IMR-90 (cell line): ENCODE data around the gene SPAG16. TPM values are rescaled to one million over a fixed set of nuclear protein-coding genes. Genes with fewer than 3 reads are reported as not detected.
A peak's percentile ranks its signal among the peaks of the same experiment; 100 is the strongest.

ENCODE experiments used
- ATAC-seq: fragments of 200-7000 bp; cut with Tn5 transposase; 2 replicates; pipeline ENCODE4 v1.9.1; 2020; ENCODE audit warnings: low read depth, mild to moderate bottlenecking, moderate library complexity
- BruUV-seq: library from RNA; stranded (reverse); fragments of 400-500 nt; replicated peaks from 2 replicates; lab custom pipeline; 2021; lab: Mats Ljungman, UMichigan
- CTCF ChIA-PET: fragments of 300-600 bp; formaldehyde crosslinking; extraction: SDS; loops from one replicate; lab custom pipeline; 2021; ENCODE audit warnings: antibody characterized with exemption; lab: Yijun Ruan, JAX
- POLR2A ChIA-PET: fragments of 300-600 bp; sonication (Branson Sonifier 250); formaldehyde crosslinking; loops from one replicate; lab custom pipeline; 2022; ENCODE audit warnings: antibody characterized with exemption; ENCODE audit not compliant: unreplicated experiment; lab: Charles Lee
- DNase-seq: peaks from one replicate; pipeline ENCODE4 v3.0.0; 2013
- H2AFZ ChIP-seq: replicated peaks from 2 replicates; pipeline ENCODE3; 2013; ENCODE audit warnings: low read length, mild to moderate bottlenecking; ENCODE audit not compliant: poor library complexity
- H2AK5ac ChIP-seq: 2 replicates; pipeline ENCODE4 v1.6.1; 2013; ENCODE audit warnings: low read depth, low read length, inconsistent platforms
- H2AK9ac ChIP-seq: replicated peaks from 2 replicates; pipeline ENCODE3; 2013; ENCODE audit warnings: mild to moderate bottlenecking, low read depth, low read length, moderate library complexity; ENCODE audit not compliant: poor library complexity
- H2BK120ac ChIP-seq: 2 replicates; pipeline ENCODE4 v1.6.1; 2013; ENCODE audit warnings: low read depth, low read length, inconsistent platforms
- H2BK15ac ChIP-seq: 3 replicates; pipeline ENCODE4 v1.6.1; 2013; ENCODE audit warnings: low read depth, low read length, inconsistent platforms
- H2BK20ac ChIP-seq: 2 replicates; pipeline ENCODE4 v1.6.1; 2013; ENCODE audit warnings: low read depth, mild to moderate bottlenecking, inconsistent platforms, low read length, moderate library complexity
- H2BK5ac ChIP-seq: 2 replicates; pipeline ENCODE4 v1.6.1; 2013; ENCODE audit warnings: mild to moderate bottlenecking, low read depth, low read length, inconsistent platforms; ENCODE audit not compliant: poor library complexity, severe bottlenecking
- H3K14ac ChIP-seq: replicated peaks from 2 replicates; pipeline ENCODE4 v1.6.1; 2013; ENCODE audit warnings: low read depth, low read length, inconsistent platforms
- H3K18ac ChIP-seq: 2 replicates; pipeline ENCODE4 v1.6.1; 2013; ENCODE audit warnings: low read depth, low read length, control low read depth
- H3K23ac ChIP-seq: 2 replicates; pipeline ENCODE4 v1.6.1; 2013; ENCODE audit warnings: low read depth, low read length, inconsistent platforms
- H3K27ac ChIP-seq: 2 replicates; pipeline ENCODE4 v1.5.1; 2013; ENCODE audit warnings: mild to moderate bottlenecking, control low read depth, low read length; ENCODE audit not compliant: insufficient read depth
- H3K27me3 ChIP-seq: 2 replicates; pipeline ENCODE4 v1.6.1; 2013; ENCODE audit warnings: low read length; ENCODE audit not compliant: control insufficient read depth, insufficient read depth
- H3K36me3 ChIP-seq: 2 replicates; pipeline ENCODE4 v1.6.1; 2013; ENCODE audit warnings: low read length, mixed read lengths; ENCODE audit not compliant: control insufficient read depth, insufficient read depth
- H3K4ac ChIP-seq: 2 replicates; pipeline ENCODE4 v1.6.1; 2013; ENCODE audit warnings: low read depth, low read length, inconsistent platforms
- H3K4me1 ChIP-seq: 2 replicates; pipeline ENCODE4 v1.6.1; 2013; ENCODE audit warnings: low read length, mixed read lengths; ENCODE audit not compliant: control insufficient read depth, insufficient read depth
- H3K4me2 ChIP-seq: 2 replicates; pipeline ENCODE4 v1.6.1; 2013; ENCODE audit warnings: low read depth, mild to moderate bottlenecking, control low read depth, low read length, moderate library complexity
- H3K4me3 ChIP-seq: 2 replicates; pipeline ENCODE4 v1.5.1; 2013; ENCODE audit warnings: low read depth, mild to moderate bottlenecking, control low read depth, low read length, moderate library complexity; ENCODE audit not compliant: insufficient read depth
- H3K56ac ChIP-seq: 2 replicates; pipeline ENCODE4 v1.6.1; 2013; ENCODE audit warnings: low read length, inconsistent platforms; ENCODE audit not compliant: insufficient read depth; ENCODE audit errors: extremely low read depth
- H3K79me1 ChIP-seq, 2 experiments: 2 replicates each; pipeline ENCODE4 v1.6.1; 2013; ENCODE audit warnings: low read length in 2 of 2, inconsistent platforms in 1 of 2, low read depth in 1 of 2
- H3K9ac ChIP-seq: 2 replicates; pipeline ENCODE4 v1.6.1; 2013; ENCODE audit warnings: low read depth, low read length, control low read depth
- H3K9me1 ChIP-seq: 2 replicates; pipeline ENCODE4 v1.6.1; 2013; ENCODE audit warnings: low read length, inconsistent platforms; ENCODE audit not compliant: insufficient read depth
- H3K9me3 ChIP-seq: 2 replicates; pipeline ENCODE4 v1.6.1; 2013; ENCODE audit warnings: low read length; ENCODE audit not compliant: control insufficient read depth, insufficient read depth
- H4K20me1 ChIP-seq: 2 replicates; pipeline ENCODE4 v1.6.1; 2013; ENCODE audit warnings: low read length, inconsistent platforms; ENCODE audit not compliant: insufficient read depth
- H4K5ac ChIP-seq: 2 replicates; pipeline ENCODE4 v1.6.1; 2013; ENCODE audit warnings: mild to moderate bottlenecking, low read depth, low read length, control low read depth
- H4K8ac ChIP-seq, 2 experiments: 2 replicates each; pipeline ENCODE4 v1.6.1; 2013; ENCODE audit warnings: low read depth in 2 of 2, low read length in 2 of 2, control low read depth in 1 of 2, inconsistent platforms in 1 of 2
- H4K91ac ChIP-seq: 2 replicates; pipeline ENCODE4 v1.6.1; 2013; ENCODE audit warnings: low read depth, low read length, inconsistent platforms; ENCODE audit not compliant: insufficient read depth
- FOS ChIP-seq: fragments of 150-350 bp; IDR thresholded peaks from 2 replicates; pipeline ENCODE4 v1.6.1; 2016; ENCODE audit warnings: low read depth, low read length
- MAZ ChIP-seq: IDR thresholded peaks from 2 replicates; pipeline ENCODE4 v1.6.1; 2012; ENCODE audit warnings: low read depth, mild to moderate bottlenecking, low read length, improper control_type of control experiment, moderate library complexity, borderline replicate concordance
- MXI1 ChIP-seq: IDR thresholded peaks from 2 replicates; pipeline ENCODE4 v1.6.1; 2012; ENCODE audit warnings: low read depth, mild to moderate bottlenecking, low read length, moderate library complexity, borderline replicate concordance
- RCOR1 ChIP-seq: IDR thresholded peaks from 2 replicates; pipeline ENCODE4 v1.6.1; 2012; ENCODE audit warnings: mild to moderate bottlenecking, low read length, improper control_type of control experiment; ENCODE audit not compliant: insufficient replicate concordance
- WGBS, 2 experiments: methylation state at CpG; one replicate each; pipeline versions ENCODE4 v1.1.5 to v1.1.7; 2013; ENCODE audit warnings: missing lambda C conversion rate in 2 of 2; ENCODE audit not compliant: insufficient read length in 1 of 2; ENCODE audit errors: extremely low coverage in 2 of 2; 5-methylcytosine and 5-hydroxymethylcytosine counted together
- dilution Hi-C: fragments of 300-500 bp; cut with HindIII; formaldehyde crosslinking; loops from one replicate; pipeline ENCODE4 v1.14.3; 2018; ENCODE audit warnings: low sequenced_read_pairs; ENCODE audit not compliant: unreplicated experiment
- in situ Hi-C: fragments of 300-500 bp; cut with MboI; formaldehyde crosslinking; loops from 3 replicates; pipeline ENCODE4 v1.14.3; 2019; ENCODE audit warnings: low sequenced_read_pairs, inconsistent platforms, mixed read lengths
- intact Hi-C: fragments of 100-400 bp; cut with micrococcal nuclease; formaldehyde crosslinking; loops from 2 replicates; pipeline ENCODE4 v1.10.0; 2022
- polyA plus RNA-seq, 3 experiments: library from polyadenylated mRNA; depleted of rRNA; stranded (reverse); fragments of >200 nt; gene quantifications; 2 replicates each; pipeline ENCODE4 v1.2.3, GENCODE V29; 2012; ENCODE audit warnings: low replicate concordance in 1 of 3
- total RNA-seq: library from RNA; depleted of rRNA; stranded (reverse); fragments of >200 nt; gene quantifications from 2 replicates; pipeline ENCODE4 v1.2.3, GENCODE V29; 2012

The SPAG16 gene
- total and polyA plus RNA-seq, 2 of the 4 experiments (the other 2 are of a cell fraction) = 7.3 to 13.5 TPM

DNA sequence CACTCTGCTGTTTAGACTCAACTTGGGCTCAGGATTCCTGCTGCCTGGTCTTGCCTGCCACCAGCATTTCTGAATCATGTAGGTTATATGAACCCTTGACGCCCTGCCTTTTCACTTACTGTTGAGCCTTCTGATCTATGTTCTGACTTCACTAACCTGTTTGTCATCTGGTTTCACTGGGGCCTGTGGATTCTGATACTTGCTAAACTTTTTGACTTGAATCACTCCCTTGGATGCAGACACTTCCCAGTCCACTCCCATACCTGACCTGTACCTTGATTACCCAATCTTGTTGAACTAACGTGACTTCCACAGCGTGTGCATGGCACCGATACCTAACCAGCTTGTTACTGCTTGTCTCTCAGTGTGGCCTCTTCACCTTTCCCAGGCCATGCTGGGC lies 35.6 kb upstream of the SPAG16 start:
- POLR2A ChIA-PET = no interaction called here
- in situ Hi-C loops = loop anchor here (10.0 kb wide), 1 partner anchor 564 kb away; no protein-coding TSS in a partner anchor
- Histone ChIP-seq H4K5ac (no peak overlapping the region), H3K14ac (no peak overlapping the region; the same call in 1 of the 2 replicates), H2BK15ac (no peak overlapping the region; the same call in 2 of the 3 replicates), H3K4me3 (no peak overlapping the region), H3K79me1 (no peaks in the 10 kb centered on the region), H3K9me3 (no peaks in the 10 kb centered on the region), H3K36me3 (no peaks in the 10 kb centered on the region), H4K20me1 (no peaks in the 10 kb centered on the region), H3K27me3 (no peaks in the 10 kb centered on the region), H3K56ac (no peak overlapping the region), H2BK20ac (peak overlapping the region; percentile 53; the same call in 1 of the 2 replicates), H2BK120ac (peak overlapping the region; percentile 62), H3K4me1 (no peaks in the 10 kb centered on the region), H4K91ac (peak overlapping the region; percentile 23; the same call in 1 of the 2 replicates), H3K18ac (no peak overlapping the region), H2AK9ac (no peak overlapping the region), H3K4ac (0 out of 2 replicates have a peak overlapping the region, but pooled peaks have one; percentile 29), H4K8ac (no peak overlapping the region), H3K23ac (peak overlapping the region; percentile 45; the same call in 1 of the 2 replicates), H3K4me2 (no peak overlapping the region), H3K27ac (no peak overlapping the region), H2BK5ac (no peak overlapping the region), H3K9ac (no peak overlapping the region), H3K9me1 (no peaks in the 10 kb centered on the region; the same call in 1 of the 2 replicates), H2AFZ (peak overlapping the region; percentile 61), H2AK5ac (peak overlapping the region; percentile 35; the same call in 1 of the 2 replicates)
- intact Hi-C loops = no loop called here
- ATAC-seq = no peak
- WGBS, 2 experiments = 94% methylated on average over 4 of the region's 4 CpGs; no CpG with 5 or more reads in 1 of the 2 experiments
- CTCF ChIA-PET = no interaction called here
- no TSS peak for BruUV-seq
- TF ChIP-seq RCOR1 = no peak
- no peak for TF ChIP-seq MXI1
- TF ChIP-seq FOS = no peak
- TF ChIP-seq MAZ = no peak
- dilution Hi-C loops = no loop called here
- DNase-seq = no peak
